KOPT-K1 (cell line): ENCODE measurements around the gene CLNK.

Source experiments
- H3K27ac ChIP-seq: fragments of 200-600 bp; sonication (generic); 2 replicates; pipeline ENCODE4 v1.5.1; 2016; ENCODE audit warnings: antibody characterized with exemption, mild to moderate bottlenecking, low read depth, low read length; ENCODE audit not compliant: poor library complexity, severe bottlenecking
- H3K36me3 ChIP-seq: fragments of 200-600 bp; sonication (generic); 2 replicates; pipeline ENCODE4 v1.5.1; 2017; ENCODE audit warnings: antibody characterized with exemption, mild to moderate bottlenecking, low read length, moderate library complexity; ENCODE audit not compliant: insufficient read depth
- H3K9me3 ChIP-seq: fragments of 200-600 bp; sonication (generic); 2 replicates; pipeline ENCODE4 v1.5.1; 2017; ENCODE audit warnings: antibody characterized with exemption, low read length, mild to moderate bottlenecking; ENCODE audit not compliant: insufficient read depth, poor library complexity, severe bottlenecking

The CLNK gene

GRCh38 chr4:10596586-10597290 lies 87.8 kb downstream of the CLNK start:
- Histone ChIP-seq H3K36me3 (no peaks in the 10 kb centered on the region), H3K9me3 (no peaks in the 10 kb centered on the region)

GRCh38 chr4:10593130-10593529 lies 91.4 kb downstream of the CLNK start:
- no peak overlapping the region for H3K27ac ChIP-seq
- H3K9me3 ChIP-seq, result no peaks in the 10 kb centered on the region
- no peaks in the 10 kb centered on the region for H3K36me3 ChIP-seq

More at GRCh38 chr4:10596586-10597290, 87.8 kb downstream of the CLNK start:
- H3K27ac ChIP-seq, result no peak overlapping the region

- Histone ChIP-seq H3K36me3 (no peaks in the 10 kb centered on the region), H3K27ac (no peak overlapping the region), H3K9me3 (no peaks in the 10 kb centered on the region)
Observed at GRCh38 chr4:10590896-10591295, 93.7 kb downstream of the CLNK start.

- Histone ChIP-seq H3K36me3 (no peaks in the 10 kb centered on the region), H3K27ac (peak overlapping the region; percentile 53), H3K9me3 (no peaks in the 10 kb centered on the region)
Observed at GRCh38 chr4:10589799-10590198, 94.8 kb downstream of the CLNK start.

- Histone ChIP-seq H3K36me3 (no peaks in the 10 kb centered on the region), H3K9me3 (no peaks in the 10 kb centered on the region), H3K27ac (peak overlapping the region; percentile 53)
Observed at GRCh38 chr4:10589321-10589720, 95.2 kb downstream of the CLNK start.

GRCh38 chr4:10587697-10588096 lies 96.9 kb downstream of the CLNK start:
- Histone ChIP-seq H3K36me3 (no peaks in the 10 kb centered on the region), H3K27ac (peak overlapping the region; percentile 65), H3K9me3 (no peaks in the 10 kb centered on the region)

GRCh38 chr4:10587296-10587695 lies 97.3 kb downstream of the CLNK start:
- Histone ChIP-seq H3K27ac (peak overlapping the region; percentile 65), H3K9me3 (no peaks in the 10 kb centered on the region), H3K36me3 (no peaks in the 10 kb centered on the region)

GRCh38 chr4:10584042-10584441 lies 100.5 kb downstream of the CLNK start:
- Histone ChIP-seq H3K36me3 (no peaks in the 10 kb centered on the region), H3K9me3 (no peaks in the 10 kb centered on the region), H3K27ac (peak overlapping the region; percentile 55)

GRCh38 chr4:10582951-10583350 lies 101.6 kb downstream of the CLNK start:
- H3K36me3 ChIP-seq, result no peaks in the 10 kb centered on the region
- no peak overlapping the region for H3K27ac ChIP-seq
- no peaks in the 10 kb centered on the region for H3K9me3 ChIP-seq

GRCh38 chr4:10582059-10582686 lies 102.4 kb downstream of the CLNK start:
- no peak overlapping the region for H3K27ac ChIP-seq
- H3K9me3 ChIP-seq, result no peaks in the 10 kb centered on the region

GRCh38 chr4:10581022-10581421 lies 103.5 kb downstream of the CLNK start:
- H3K36me3 ChIP-seq, result no peaks in the 10 kb centered on the region
- H3K9me3 ChIP-seq, result no peaks in the 10 kb centered on the region
- H3K27ac ChIP-seq, result no peak overlapping the region

More at GRCh38 chr4:10582059-10582686, 102.4 kb downstream of the CLNK start:
- no peaks in the 10 kb centered on the region for H3K36me3 ChIP-seq

- no peak overlapping the region for H3K27ac ChIP-seq
- no peaks in the 10 kb centered on the region for H3K9me3 ChIP-seq
- no peaks in the 10 kb centered on the region for H3K36me3 ChIP-seq
Observed at GRCh38 chr4:10579648-10580047, 104.9 kb downstream of the CLNK start.

- no peaks in the 10 kb centered on the region for H3K9me3 ChIP-seq
- H3K27ac ChIP-seq, result no peak overlapping the region
- no peaks in the 10 kb centered on the region for H3K36me3 ChIP-seq
Observed at GRCh38 chr4:10577508-10578426, 106.8 kb downstream of the CLNK start.

GRCh38 chr4:10577018-10577417 lies 107.5 kb downstream of the CLNK start:
- Histone ChIP-seq H3K9me3 (no peaks in the 10 kb centered on the region), H3K27ac (no peak overlapping the region), H3K36me3 (no peaks in the 10 kb centered on the region)

- Histone ChIP-seq H3K27ac (no peak overlapping the region), H3K9me3 (no peaks in the 10 kb centered on the region), H3K36me3 (no peaks in the 10 kb centered on the region)
Observed at GRCh38 chr4:10576236-10576635, 108.3 kb downstream of the CLNK start.
